Sigmoid colon (tissue), 4 donors: Measurements from ENCODE around the gene POLR1E.

Experiments used
- CTCF ChIP-seq, 4 experiments: fragments of 450-650 bp in 3 of 4; fragments of 200-600 bp in 1 of 4; IDR thresholded peaks; one replicate each; pipeline ENCODE4 v1.5.1; 2016 to 2019; ENCODE audit warnings: antibody characterized with exemption in 4 of 4, mild to moderate bottlenecking in 3 of 4, moderate library complexity in 2 of 4
- EP300 ChIP-seq, 4 donors: sonication (generic); formaldehyde crosslinking; IDR thresholded peaks; one replicate each; pipeline ENCODE4 v1.6.1; 2017; ENCODE audit warnings: antibody characterized with exemption in 4 of 4

GRCh38 chr9:37508135-37508833 lies 22.5 kb downstream of the POLR1E start:
- no peak for TF ChIP-seq EP300 (IDR thresholded peaks at IDR 0.05)
- TF ChIP-seq CTCF (IDR thresholded peaks at IDR 0.05), result no peak
